ENCODE results near the gene PRAMEF20.

Gene PRAMEF20

GRCh38 chr1:13443335-13443979 lies 33.2 kb downstream of the PRAMEF20 start:
- H3K27me3 ChIP-seq (ENCODE audit: insufficient read depth, low read length) = no peaks in the 10 kb centered on the region
- no peaks in the 10 kb centered on the region for H3K36me3 ChIP-seq (ENCODE audit: insufficient read depth, low read length)
- no peaks in the 10 kb centered on the region for H3F3A ChIP-seq (ENCODE audit: insufficient read depth, low read length)
- H3K4me3 ChIP-seq (ENCODE audit: low read depth, low read length, poor library complexity, severe bottlenecking) = no peak overlapping the region
- no peaks in the 10 kb centered on the region for H4K20me1 ChIP-seq (ENCODE audit: insufficient read depth, low read length)
- no peaks in the 10 kb centered on the region for H3K9me3 ChIP-seq (ENCODE audit: low read length)
- H3K4me1 ChIP-seq (ENCODE audit: insufficient read depth, low read length, severe bottlenecking) = no peaks in the 10 kb centered on the region
- H2AFZ ChIP-seq (ENCODE audit: low read length) = no peak overlapping the region
- H3K27ac ChIP-seq (ENCODE audit: low read depth, low read length, poor library complexity, severe bottlenecking) = no peak overlapping the region
- TF ChIP-seq EZH2 (IDR thresholded peaks at IDR 0.05; ENCODE audit: borderline replicate concordance, low read length) (no peak), CTCF (IDR thresholded peaks at IDR 0.05; ENCODE audit: low read length) (no peak)
- no peaks in the 10 kb centered on the region for H3K9me2 ChIP-seq (ENCODE audit: low read depth, low read length)
- H3K9ac ChIP-seq (ENCODE audit: low read length) = no peak overlapping the region
- H3K4me2 ChIP-seq (ENCODE audit: low read length) = no peak overlapping the region
- no peaks in the 10 kb centered on the region for H3K79me2 ChIP-seq (ENCODE audit: insufficient read depth, low read length)

- Histone ChIP-seq H3K9me3 (ENCODE audit: low read length) (no peaks in the 10 kb centered on the region), H2AFZ (ENCODE audit: low read length) (no peak overlapping the region), H3K27me3 (ENCODE audit: insufficient read depth, low read length) (no peaks in the 10 kb centered on the region), H3K36me3 (ENCODE audit: insufficient read depth, low read length) (no peaks in the 10 kb centered on the region), H3K79me2 (ENCODE audit: insufficient read depth, low read length) (no peaks in the 10 kb centered on the region), H3K4me1 (ENCODE audit: insufficient read depth, low read length, severe bottlenecking) (no peaks in the 10 kb centered on the region), H3K27ac (ENCODE audit: low read depth, low read length, poor library complexity, severe bottlenecking) (no peak overlapping the region), H3K9me2 (ENCODE audit: low read depth, low read length) (no peaks in the 10 kb centered on the region), H3K9ac (ENCODE audit: low read length) (no peak overlapping the region), H3K4me3 (ENCODE audit: low read depth, low read length, poor library complexity, severe bottlenecking) (no peak overlapping the region), H3F3A (ENCODE audit: insufficient read depth, low read length) (no peaks in the 10 kb centered on the region), H4K20me1 (ENCODE audit: insufficient read depth, low read length) (no peaks in the 10 kb centered on the region), H3K4me2 (ENCODE audit: low read length) (no peak overlapping the region)
- TF ChIP-seq EZH2 (IDR thresholded peaks at IDR 0.05; ENCODE audit: borderline replicate concordance, low read length) (no peak), CTCF (IDR thresholded peaks at IDR 0.05; ENCODE audit: low read length) (no peak)
Observed at GRCh38 chr1:13450204-13450603, 40.0 kb downstream of the PRAMEF20 start.

GRCh38 chr1:13451399-13451965 lies 41.2 kb downstream of the PRAMEF20 start:
- H3K4me3 ChIP-seq (ENCODE audit: low read depth, low read length, poor library complexity, severe bottlenecking) = no peak overlapping the region
- no peak overlapping the region for H3K9ac ChIP-seq (ENCODE audit: low read length)
- no peak overlapping the region for H2AFZ ChIP-seq (ENCODE audit: low read length)
- H3F3A ChIP-seq (ENCODE audit: insufficient read depth, low read length) = no peaks in the 10 kb centered on the region
- H3K27ac ChIP-seq (ENCODE audit: low read depth, low read length, poor library complexity, severe bottlenecking) = no peak overlapping the region
- no peaks in the 10 kb centered on the region for H3K9me3 ChIP-seq (ENCODE audit: low read length)
- H4K20me1 ChIP-seq (ENCODE audit: insufficient read depth, low read length) = no peaks in the 10 kb centered on the region
- no peaks in the 10 kb centered on the region for H3K27me3 ChIP-seq (ENCODE audit: insufficient read depth, low read length)
- H3K4me2 ChIP-seq (ENCODE audit: low read length) = no peak overlapping the region
- H3K9me2 ChIP-seq (ENCODE audit: low read depth, low read length) = no peaks in the 10 kb centered on the region
- no peaks in the 10 kb centered on the region for H3K36me3 ChIP-seq (ENCODE audit: insufficient read depth, low read length)
- TF ChIP-seq CTCF (IDR thresholded peaks at IDR 0.05; ENCODE audit: low read length) (no peak), EZH2 (IDR thresholded peaks at IDR 0.05; ENCODE audit: borderline replicate concordance, low read length) (no peak)
- H3K79me2 ChIP-seq (ENCODE audit: insufficient read depth, low read length) = no peaks in the 10 kb centered on the region
- H3K4me1 ChIP-seq (ENCODE audit: insufficient read depth, low read length, severe bottlenecking) = no peaks in the 10 kb centered on the region
